ENCODE data around the gene SUMF1.

DNA sequence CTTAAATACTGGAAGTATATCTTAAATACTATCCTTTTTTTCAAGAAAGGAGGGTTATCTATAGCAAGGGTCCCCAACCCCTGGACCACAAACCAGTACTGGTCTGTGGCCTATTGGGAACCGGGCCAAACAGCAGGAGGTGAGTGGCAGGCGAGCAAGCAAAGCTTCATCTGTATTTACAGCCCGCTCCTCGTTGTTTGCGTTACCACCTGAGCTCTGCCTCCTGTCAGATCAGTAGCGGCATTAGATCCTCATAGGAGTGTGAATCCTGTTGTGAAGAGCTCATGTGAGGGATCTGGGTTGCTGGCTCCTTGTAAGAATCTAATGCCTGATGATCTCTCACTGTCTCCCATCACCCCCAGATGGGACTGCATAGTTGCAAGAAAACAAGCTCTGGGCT lies 26.1 kb downstream of the SUMF1 start:
- TF ChIP-seq EZH2 (IDR thresholded peaks at IDR 0.05) (no peak), POLR2AphosphoS5 (IDR thresholded peaks at IDR 0.05; ENCODE audit: borderline replicate concordance, low read depth, low read length) (no peak)
